Transverse colon (tissue), 4 donors: ENCODE data around the gene RB1. TPM values are rescaled to one million over a fixed set of nuclear protein-coding genes. Genes with fewer than 3 reads are reported as not detected.

ENCODE experiments used
- DNase-seq: peaks from one replicate; pipeline ENCODE4 v3.0.0-alpha.2; 2019
- H3K27ac ChIP-seq, 4 donors: fragments of 200-600 bp; sonication (generic); 2 replicates each; pipeline ENCODE4 v1.5.1; 2016 to 2018; ENCODE audit warnings: inconsistent platforms in 4 of 4
- H3K27me3 ChIP-seq: fragments of 200-600 bp; sonication (generic); 2 replicates; pipeline ENCODE4 v1.5.1; 2017; ENCODE audit warnings: inconsistent platforms
- H3K36me3 ChIP-seq, 4 donors: fragments of 200-600 bp; sonication (generic); 2 replicates each; pipeline ENCODE4 v1.5.1; 2017 to 2019; ENCODE audit warnings: inconsistent platforms in 4 of 4
- H3K4me1 ChIP-seq, 4 donors: fragments of 200-600 bp; sonication (generic); 2 replicates each; pipeline ENCODE4 v1.5.1; 2017 to 2020; ENCODE audit warnings: inconsistent platforms in 4 of 4
- H3K4me3 ChIP-seq, 4 donors: fragments of 200-600 bp; sonication (generic); 1 replicate in 1 of 4; 2 replicates in 3 of 4; pipeline versions ENCODE4 v1.5.1 to v1.6.1; 2017 to 2019; ENCODE audit warnings: inconsistent platforms in 4 of 4
- H3K9me3 ChIP-seq, 2 donors: fragments of 200-600 bp; sonication (generic); 2 replicates each; pipeline ENCODE4 v1.5.1; 2017 to 2019; ENCODE audit warnings: inconsistent platforms in 2 of 2
- CTCF ChIP-seq, 5 experiments: fragments of 200-600 bp in 3 of 5; fragments of 450-650 bp in 2 of 5; sonication (generic) in 3 of 5; IDR thresholded peaks; 1 replicate in 2 of 5; 2 replicates in 3 of 5; pipeline ENCODE4 v1.5.1; 2016 to 2017; ENCODE audit warnings: antibody characterized with exemption in 5 of 5, inconsistent platforms in 3 of 5, mild to moderate bottlenecking in 2 of 5, moderate library complexity in 1 of 5
- EP300 ChIP-seq: sonication (generic); formaldehyde crosslinking; IDR thresholded peaks from one replicate; pipeline ENCODE4 v1.6.1; 2017; ENCODE audit warnings: antibody characterized with exemption, low read depth
- POLR2A ChIP-seq: fragments of 450-650 bp; IDR thresholded peaks from one replicate; pipeline ENCODE4 v1.6.1; 2016; ENCODE audit warnings: antibody characterized with exemption, mild to moderate bottlenecking, moderate library complexity
- POLR2AphosphoS5 ChIP-seq, 3 donors: sonication (generic); formaldehyde crosslinking; IDR thresholded peaks; one replicate each; pipeline ENCODE4 v1.6.1; 2016; ENCODE audit warnings: antibody characterized with exemption in 3 of 3
- WGBS, 2 donors: methylation state at CpG; one replicate each; pipeline ENCODE4 v1.1.5; 2018; ENCODE audit warnings: low coverage in 1 of 2; 5-methylcytosine and 5-hydroxymethylcytosine counted together
- in situ Hi-C, 4 donors: fragments of 200-750 bp; cut with MboI; loops; one replicate each; pipeline versions ENCODE4 v1.15.0 to v1.15.1; 2017; ENCODE audit warnings: low sequenced_read_pairs in 3 of 4, low pct_ligation_motif_present in 1 of 4, low pct_unique_long_range_greater_than_20kb in 1 of 4
- intact Hi-C: fragments of 100-400 bp; cut with DNase I; formaldehyde crosslinking; loops from one replicate; pipeline ENCODE4 v1.15.1; 2023; ENCODE audit warnings: low total_unique reads
- total RNA-seq, 4 donors: library from RNA; depleted of rRNA; stranded (reverse); fragments of >200 nt; gene quantifications; one replicate each; pipeline ENCODE4 v1.1.0, GENCODE V29; 2016

Gene RB1
- total RNA-seq, 4 donors from 2014 or later: 14.6 to 31.0 (median 23.2) TPM

GRCh38 chr13:48429036-48429435 lies 125.5 kb downstream of the RB1 start:
- Histone ChIP-seq H3K27ac (no peak overlapping the region), H3K27me3 (no peaks in the 10 kb centered on the region), H3K36me3 (no peaks in the 10 kb centered on the region), H3K4me1 (peaks cover 0 to 17% (median 2%) of the 10 kb centered on the region in 4 donors), H3K4me3 (no peak overlapping the region), H3K9me3 (no peaks in the 10 kb centered on the region)
- 90% methylated on average over 2 to 3 of the region's 3 CpGs for WGBS, 2 donors
- in situ Hi-C loops: no loop called here
- no peak for TF ChIP-seq POLR2AphosphoS5 (IDR thresholded peaks at IDR 0.05)
- TF ChIP-seq EP300: no peak
- no peak for TF ChIP-seq POLR2A
- TF ChIP-seq CTCF (IDR thresholded peaks at IDR 0.05): no peak
- intact Hi-C loops: no loop called here
- no peak for DNase-seq

GRCh38 chr13:48429886-48430285 lies 126.3 kb downstream of the RB1 start:
- in situ Hi-C loops: no loop called here
- Histone ChIP-seq H3K36me3 (no peaks in the 10 kb centered on the region), H3K4me1 (peaks cover 0 to 17% (median 2%) of the 10 kb centered on the region in 4 donors), H3K27me3 (no peaks in the 10 kb centered on the region), H3K27ac (no peak overlapping the region), H3K4me3 (no peak overlapping the region), H3K9me3 (no peaks in the 10 kb centered on the region)
- TF ChIP-seq POLR2A (no peak), POLR2AphosphoS5 (IDR thresholded peaks at IDR 0.05) (no peak), CTCF (IDR thresholded peaks at IDR 0.05) (no peak), EP300 (no peak)
- intact Hi-C loops: no loop called here
- DNase-seq: no peak

GRCh38 chr13:48431431-48431830 lies 127.9 kb downstream of the RB1 start:
- Histone ChIP-seq H3K9me3 (no peaks in the 10 kb centered on the region), H3K27ac (peak overlapping the region in 1 of 4 donors; percentile 28)

GRCh38 chr13:48431987-48432615 lies 128.6 kb downstream of the RB1 start:
- DNase-seq: no peak
- intact Hi-C loops (no loop called here), in situ Hi-C loops (no loop called here)
- WGBS, 2 donors: 53 to 69% methylated on average over 2 of the region's 2 CpGs
- Histone ChIP-seq H3K9me3 (no peaks in the 10 kb centered on the region), H3K4me3 (no peak overlapping the region), H3K4me1 (peaks cover 0 to 17% (median 2%) of the 10 kb centered on the region in 4 donors), H3K36me3 (no peaks in the 10 kb centered on the region), H3K27ac (peak overlapping the region in 2 of 4 donors; percentile 2 to 28), H3K27me3 (no peaks in the 10 kb centered on the region)
- no peak for TF ChIP-seq EP300
- no peak for TF ChIP-seq CTCF (IDR thresholded peaks at IDR 0.05)
- TF ChIP-seq POLR2A: no peak
- no peak for TF ChIP-seq POLR2AphosphoS5 (IDR thresholded peaks at IDR 0.05)

More at GRCh38 chr13:48431431-48431830, 127.9 kb downstream of the RB1 start:
- intact Hi-C loops: no loop called here
- Histone ChIP-seq H3K4me1 (peaks cover 0 to 17% (median 2%) of the 10 kb centered on the region in 4 donors), H3K27me3 (no peaks in the 10 kb centered on the region), H3K4me3 (no peak overlapping the region), H3K36me3 (no peaks in the 10 kb centered on the region)
- 68 to 72% methylated on average over 5 of the region's 5 CpGs for WGBS, 2 donors
- TF ChIP-seq POLR2A (no peak), CTCF (IDR thresholded peaks at IDR 0.05) (no peak), POLR2AphosphoS5 (IDR thresholded peaks at IDR 0.05) (no peak), EP300 (no peak)
- DNase-seq: no peak
- in situ Hi-C loops: no loop called here
